A549 (cell line): ENCODE data around the gene ARFIP1. TPM values are rescaled to one million over a fixed set of nuclear protein-coding genes. Genes with fewer than 3 reads are reported as not detected.
"Not testable (repeated sequence)": the region's sequence is repeated elsewhere in the genome, so short reads cannot be mapped to it uniquely, and the experiment has no call there.

ENCODE experiments used
- ATAC-seq, 2 experiments: fragments of 200-7000 bp in 1 of 2; fragments of >200 bp in 1 of 2; cut with Nextera tagmentation in 1 of 2; cut with Tn5 transposase in 1 of 2; 3 replicates each; pipeline versions ENCODE4 v1.8.0 to v1.9.1; 2018 to 2020; ENCODE audit warnings: mild to moderate bottlenecking in 1 of 2, moderate library complexity in 1 of 2
- CTCF ChIA-PET: fragments of 300-600 bp; sonication (Branson Sonifier 250); formaldehyde crosslinking; extraction: SDS; loops from one replicate; lab custom pipeline; 2021; ENCODE audit warnings: antibody characterized with exemption, inconsistent platforms; lab: Yijun Ruan, JAX
- POLR2A ChIA-PET: fragments of 350-600 bp; formaldehyde crosslinking; extraction: SDS; loops from one replicate; lab custom pipeline; 2021; ENCODE audit warnings: antibody characterized with exemption, inconsistent platforms; lab: Yijun Ruan, JAX
- DNase-seq, 2 experiments: peaks; one replicate each; pipeline versions ENCODE4 v3.0.0 to v3.0.0-alpha.2; 2011 to 2016; ENCODE audit warnings: low read depth in 1 of 2, low spot score in 1 of 2
- FAIRE-seq: peaks from 2 replicates; lab custom pipeline; 2011; peaks lifted over from hg19 to GRCh38; lab: Jason Lieb, UNC
- H3K27ac ChIP-seq, 2 experiments: fragments of >200 bp; sonication (Bioruptor Twin); formaldehyde crosslinking; 3 replicates each; pipeline ENCODE4 v1.5.1; 2016 to 2017
- H3K4me1 ChIP-seq: fragments of >200 bp; sonication (Bioruptor Twin); formaldehyde crosslinking; 3 replicates; pipeline ENCODE4 v1.6.1; 2016
- H3K4me2 ChIP-seq: fragments of >200 bp; sonication (Bioruptor Twin); formaldehyde crosslinking; 3 replicates; pipeline ENCODE4 v1.6.1; 2016
- H3K4me3 ChIP-seq: fragments of >200 bp; sonication (Bioruptor Twin); formaldehyde crosslinking; 3 replicates; pipeline ENCODE4 v1.5.1; 2016
- H3K9me3 ChIP-seq: fragments of >200 bp; sonication (Bioruptor Twin); formaldehyde crosslinking; 3 replicates; pipeline ENCODE4 v1.6.1; 2016
- ATOH8 ChIP-seq: fragments of 250-450 bp; sonication (Bioruptor Pico); IDR thresholded peaks from 2 replicates; pipeline ENCODE4 v1.5.0; 2020; ENCODE audit warnings: low read depth, mild to moderate bottlenecking, moderate library complexity
- BHLHE40 ChIP-seq: IDR thresholded peaks from 2 replicates; pipeline ENCODE4 v1.6.1; 2012; ENCODE audit warnings: low read depth, low read length, inconsistent platforms
- CBX2 ChIP-seq: fragments of 200-600 bp; sonication (generic); IDR thresholded peaks from 2 replicates; pipeline ENCODE4 v1.6.1; 2016; ENCODE audit warnings: low read depth, mild to moderate bottlenecking, borderline replicate concordance
- CHD2 ChIP-seq: fragments of 150-350 bp; IDR thresholded peaks from 2 replicates; pipeline ENCODE4 v1.6.1; 2014; ENCODE audit warnings: low read length; ENCODE audit not compliant: partially characterized antibody
- CHD4 ChIP-seq: fragments of 200-600 bp; sonication (generic); IDR thresholded peaks from 2 replicates; pipeline ENCODE4 v1.6.1; 2016; ENCODE audit warnings: antibody characterized with exemption, mild to moderate bottlenecking, borderline replicate concordance
- EP300 ChIP-seq, 2 experiments: fragments of >200 bp; sonication (Bioruptor Twin); formaldehyde crosslinking; IDR thresholded peaks; 2 replicates in 1 of 2; 3 replicates in 1 of 2; pipeline ENCODE4 v1.6.1; 2016 to 2017
- ESRRA ChIP-seq: fragments of 150-350 bp; IDR thresholded peaks from 2 replicates; pipeline ENCODE4 v1.6.1; 2014; ENCODE audit warnings: mild to moderate bottlenecking, low read length, borderline replicate concordance
- FOSB ChIP-seq: fragments of 250-450 bp; sonication (Bioruptor Pico); IDR thresholded peaks from 2 replicates; pipeline ENCODE4 v1.5.0; 2020; ENCODE audit warnings: mild to moderate bottlenecking, moderate library complexity
- HEYL ChIP-seq: fragments of 250-450 bp; sonication (Bioruptor Pico); IDR thresholded peaks from 2 replicates; pipeline ENCODE4 v1.8.0; 2021; ENCODE audit warnings: mild to moderate bottlenecking, moderate library complexity
- HOXB13 ChIP-seq: fragments of 250-450 bp; sonication (Bioruptor Pico); IDR thresholded peaks from 2 replicates; pipeline ENCODE4 v1.5.0; 2020; ENCODE audit warnings: low read depth, mild to moderate bottlenecking, moderate library complexity
- HOXB5 ChIP-seq: fragments of 250-450 bp; sonication (Bioruptor Pico); IDR thresholded peaks from 2 replicates; pipeline ENCODE4 v1.5.0; 2020; ENCODE audit warnings: mild to moderate bottlenecking, moderate library complexity
- KDM1A ChIP-seq: fragments of 200-600 bp; sonication (generic); IDR thresholded peaks from 2 replicates; pipeline ENCODE4 v1.6.1; 2016; ENCODE audit warnings: low read depth, mild to moderate bottlenecking
- MAFK ChIP-seq: fragments of 450-650 bp; IDR thresholded peaks from 2 replicates; pipeline ENCODE4 v1.6.1; 2014; ENCODE audit not compliant: partially characterized antibody
- MAX ChIP-seq: IDR thresholded peaks from 2 replicates; pipeline ENCODE4 v1.6.1; 2012
- MYC ChIP-seq: IDR thresholded peaks from 2 replicates; pipeline ENCODE4 v1.6.1; 2012; ENCODE audit warnings: mild to moderate bottlenecking, inconsistent platforms, low read length, improper control_type of control experiment, borderline replicate concordance
- NFE2L2 ChIP-seq: fragments of 150-350 bp; conservative IDR thresholded peaks from 2 replicates; pipeline ENCODE4 v1.6.1; 2014; ENCODE audit warnings: low read length
- PBX3 ChIP-seq: IDR thresholded peaks from 2 replicates; pipeline ENCODE4 v1.6.1; 2012
- POLR2A ChIP-seq: IDR thresholded peaks from 2 replicates; pipeline ENCODE4 v1.6.1; 2012; ENCODE audit warnings: mild to moderate bottlenecking, low read length
- RCOR1 ChIP-seq: fragments of 150-350 bp; IDR thresholded peaks from 2 replicates; pipeline ENCODE4 v1.6.1; 2014; ENCODE audit warnings: antibody characterized with exemption, low read length, low read depth
- SMC3 ChIP-seq: fragments of >200 bp; sonication (Bioruptor Twin); formaldehyde crosslinking; IDR thresholded peaks from 3 replicates; pipeline ENCODE4 v1.6.1; 2018; ENCODE audit warnings: inconsistent platforms
- TFCP2L1 ChIP-seq: fragments of 250-450 bp; sonication (Bioruptor Pico); IDR thresholded peaks from 2 replicates; pipeline ENCODE4 v1.5.0; 2021; ENCODE audit warnings: mild to moderate bottlenecking
- ZFP36 ChIP-seq: fragments of 450-650 bp; IDR thresholded peaks from 2 replicates; pipeline ENCODE4 v1.6.1; 2014; ENCODE audit warnings: borderline replicate concordance; ENCODE audit not compliant: partially characterized antibody
- ZNF302 ChIP-seq: fragments of 250-450 bp; sonication (Bioruptor Pico); IDR thresholded peaks from 2 replicates; pipeline ENCODE4 v1.9.0; 2021; ENCODE audit warnings: inconsistent platforms, mild to moderate bottlenecking, moderate library complexity
- WGBS: methylation state at CpG from one replicate; pipeline ENCODE4 v1.1.6; 2017; ENCODE audit errors: missing lambda C conversion rate; 5-methylcytosine and 5-hydroxymethylcytosine counted together
- polyA plus RNA-seq, 4 experiments: library from polyadenylated mRNA; depleted of rRNA in 3 of 4; stranded (reverse); fragments of >200 nt; fragmentation: RNase III in 1 of 4; extraction: RNeasy Plus Mini Kit Qiagen cat#74134 plus additional on column Dnase treatment in 1 of 4; gene quantifications; 2 replicates in 3 of 4; 3 replicates in 1 of 4; pipeline ENCODE4 v1.2.3, GENCODE V29; 2011 to 2017
- TF ChIP-seq, protein P1 (sequence below): fragments of 150-350 bp; IDR thresholded peaks from 2 replicates; pipeline ENCODE4 v1.6.1; 2014; ENCODE audit warnings: low read depth, mild to moderate bottlenecking, low read length

ARFIP1 gene
- polyA plus RNA-seq, 2 of the 4 experiments (the other 2 are of a cell fraction), result 17.1 to 39.2 TPM

GRCh38 chr4:152748619-152749018 is 31.1 kb upstream of the ARFIP1 start:
- ChIA-PET POLR2A (no interaction called here), CTCF (no interaction called here)
- Histone ChIP-seq H3K4me3 (no peak overlapping the region), H3K9me3 (no peaks in the 10 kb centered on the region), H3K27ac (no peak overlapping the region), H3K4me1 (no peaks in the 10 kb centered on the region), H3K4me2 (no peak overlapping the region)
- WGBS, result 43% methylated on average over 5 of the region's 9 CpGs
- TF ChIP-seq PBX3 (no peak), KDM1A (no peak), MAFK (no peak), HOXB5 (CRISPR knock-in tag) (no peak)
- DNase-seq, result no peak
- ATAC-seq, result no peak
- no peak for FAIRE-seq

DNA sequence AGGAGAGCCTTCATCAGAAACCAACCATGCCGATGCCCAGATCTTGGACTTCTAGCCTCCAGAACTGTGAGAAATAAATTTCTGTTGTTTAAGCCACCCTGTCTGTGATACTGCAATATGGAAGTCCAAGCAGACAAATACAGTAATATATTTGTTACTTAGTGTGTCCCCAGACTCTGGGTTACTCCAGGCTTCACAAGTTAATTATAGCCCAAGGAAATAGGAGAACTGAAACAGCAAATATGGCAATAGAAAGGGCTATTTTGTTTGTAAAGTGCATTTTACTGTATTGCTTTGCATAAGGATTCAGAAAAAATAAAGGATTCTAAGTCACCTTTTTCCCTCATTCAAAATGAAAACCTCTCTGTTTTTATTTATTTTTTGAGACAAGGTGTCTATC is 16.0 kb upstream of the ARFIP1 start:
- 100% methylated on average over 1 of the region's 1 CpG for WGBS
- no peak for TF ChIP-seq EP300 (IDR thresholded peaks at IDR 0.05)
- no peak for TF ChIP-seq CHD2
- TF ChIP-seq, all 56 proteins: peak for 0
- ATAC-seq (no peak), DNase-seq (no peak), FAIRE-seq (no peak)
- CTCF ChIA-PET, result no interaction called here
- H3K4me1 ChIP-seq, result no peaks in the 10 kb centered on the region
- POLR2A ChIA-PET, result no interaction called here
- no peaks in the 10 kb centered on the region for H3K9me3 ChIP-seq
- no peak overlapping the region for H3K4me2 ChIP-seq
- H3K4me3 ChIP-seq, result no peak overlapping the region
- no peak overlapping the region for H3K27ac ChIP-seq

GRCh38 chr4:152765069-152765737 is 14.6 kb upstream of the ARFIP1 start:
- H3K4me3 ChIP-seq, CTCF ChIA-PET, H3K4me1 ChIP-seq, FAIRE-seq, H3K4me2 ChIP-seq, ATAC-seq, POLR2A ChIA-PET, H3K9me3 ChIP-seq, H3K27ac ChIP-seq, DNase-seq: not testable (repeated sequence)
- 85% methylated on average over 8 of the region's 54 CpGs for WGBS

- Histone ChIP-seq H3K4me3 (no peak overlapping the region), H3K4me2 (no peak overlapping the region), H3K27ac (no peak overlapping the region)
- DNase-seq, result no peak
- ChIA-PET POLR2A (no interaction called here), CTCF (interaction anchor here (0.6 kb wide), 1 partner anchor 28 kb away, joined by 3 read pairs; no protein-coding TSS in a partner anchor)
- no peak for TF ChIP-seq ZFP36
- no peak for TF ChIP-seq BHLHE40
- TF ChIP-seq RCOR1, result no peak
- TF ChIP-seq NFE2L2, result no peak
- TF ChIP-seq HEYL (CRISPR knock-in tag), result no peak
- TF ChIP-seq ATOH8 (CRISPR knock-in tag), result no peak
- no peak for TF ChIP-seq ESRRA
- TF ChIP-seq, protein P1, sequence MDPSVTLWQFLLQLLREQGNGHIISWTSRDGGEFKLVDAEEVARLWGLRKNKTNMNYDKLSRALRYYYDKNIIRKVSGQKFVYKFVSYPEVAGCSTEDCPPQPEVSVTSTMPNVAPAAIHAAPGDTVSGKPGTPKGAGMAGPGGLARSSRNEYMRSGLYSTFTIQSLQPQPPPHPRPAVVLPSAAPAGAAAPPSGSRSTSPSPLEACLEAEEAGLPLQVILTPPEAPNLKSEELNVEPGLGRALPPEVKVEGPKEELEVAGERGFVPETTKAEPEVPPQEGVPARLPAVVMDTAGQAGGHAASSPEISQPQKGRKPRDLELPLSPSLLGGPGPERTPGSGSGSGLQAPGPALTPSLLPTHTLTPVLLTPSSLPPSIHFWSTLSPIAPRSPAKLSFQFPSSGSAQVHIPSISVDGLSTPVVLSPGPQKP, result no peak
- TF ChIP-seq TFCP2L1 (CRISPR knock-in tag), result no peak
- no peak for TF ChIP-seq CHD4
- TF ChIP-seq HOXB13 (CRISPR knock-in tag), result no peak
- TF ChIP-seq MYC, result no peak
- TF ChIP-seq MAX, result no peak
- no peak for TF ChIP-seq ZNF302 (CRISPR knock-in tag)
- TF ChIP-seq CBX2, result no peak
- no peak for TF ChIP-seq FOSB (CRISPR knock-in tag)
- no peak for TF ChIP-seq SMC3
- TF ChIP-seq POLR2A, result no peak
- TF ChIP-seq, all 56 proteins: peak for 0
- H3K9me3 ChIP-seq, result no peaks in the 10 kb centered on the region
- peaks cover 7% of the 10 kb centered on the region for H3K4me1 ChIP-seq
- 48% methylated on average over 3 of the region's 3 CpGs for WGBS
- FAIRE-seq (no peak), ATAC-seq (no peak)
Measured at GRCh38 chr4:152771741-152772533, 7.8 kb upstream of the ARFIP1 start.
